GM23338 (cell line): Measurements from ENCODE around the gene DNAJC7. TPM values are rescaled to one million over a fixed set of nuclear protein-coding genes. Genes with fewer than 3 reads are reported as not detected.

ENCODE experiments used
- ATAC-seq: fragments of 200-7000 bp; cut with Tn5 transposase; 3 replicates; pipeline ENCODE4 v1.9.1; 2020
- DNase-seq: peaks from one replicate; pipeline ENCODE4 v3.0.0-alpha.2; 2015; ENCODE audit warnings: low spot score
- H2AFZ ChIP-seq: fragments of 200-600 bp; sonication (generic); 2 replicates; pipeline ENCODE4 v1.8.0; 2016; ENCODE audit warnings: antibody characterized with exemption, mild to moderate bottlenecking, moderate library complexity
- H3F3A ChIP-seq: fragments of 200-600 bp; sonication (generic); replicated peaks from 2 replicates; pipeline ENCODE4 v1.8.0; 2017; ENCODE audit warnings: antibody characterized with exemption, mixed run types, low read depth
- H3K27ac ChIP-seq: fragments of 200-600 bp; sonication (generic); 2 replicates; pipeline ENCODE4 v1.6.1; 2016; ENCODE audit warnings: low read depth
- H3K27me3 ChIP-seq: fragments of 200-600 bp; sonication (generic); 2 replicates; pipeline ENCODE4 v1.8.0; 2016; ENCODE audit warnings: mild to moderate bottlenecking, mixed run types, moderate library complexity; ENCODE audit not compliant: insufficient read depth
- H3K36me3 ChIP-seq: fragments of 200-600 bp; sonication (generic); 2 replicates; pipeline ENCODE4 v1.8.0; 2016; ENCODE audit warnings: mild to moderate bottlenecking; ENCODE audit not compliant: insufficient read depth
- H3K4me1 ChIP-seq: fragments of 200-600 bp; sonication (generic); 2 replicates; pipeline ENCODE4 v1.8.0; 2016; ENCODE audit warnings: mild to moderate bottlenecking, moderate library complexity; ENCODE audit not compliant: insufficient read depth
- H3K4me2 ChIP-seq: fragments of 200-600 bp; sonication (generic); 2 replicates; pipeline ENCODE4 v1.7.1; 2017; ENCODE audit warnings: mixed run types
- H3K4me3 ChIP-seq: fragments of 200-600 bp; sonication (generic); 2 replicates; pipeline ENCODE4 v1.6.1; 2016; ENCODE audit warnings: mixed run types
- H3K79me2 ChIP-seq: fragments of 200-600 bp; sonication (generic); replicated peaks from 2 replicates; pipeline ENCODE4 v1.8.0; 2017; ENCODE audit warnings: mild to moderate bottlenecking; ENCODE audit not compliant: insufficient read depth
- H3K9me2 ChIP-seq: fragments of 200-600 bp; sonication (generic); 2 replicates; pipeline ENCODE4 v1.8.0; 2017; ENCODE audit not compliant: insufficient read depth
- H4K20me1 ChIP-seq: fragments of 200-600 bp; sonication (generic); replicated peaks from 2 replicates; pipeline ENCODE4 v1.8.0; 2017; ENCODE audit warnings: mild to moderate bottlenecking; ENCODE audit not compliant: insufficient read depth
- H3K27ac Mint-ChIP-seq: 2 replicates; pipeline ENCODE4 v1.8.0; 2020; ENCODE audit warnings: inconsistent platforms, mild to moderate bottlenecking, moderate library complexity, mixed read lengths
- H3K27me3 Mint-ChIP-seq: 3 replicates; pipeline ENCODE4 v1.8.0; 2022; ENCODE audit warnings: low read depth, mild to moderate bottlenecking, moderate library complexity, mixed read lengths, inconsistent platforms; ENCODE audit not compliant: insufficient read depth, poor library complexity
- H3K36me3 Mint-ChIP-seq: 3 replicates; pipeline ENCODE4 v1.8.0; 2021; ENCODE audit warnings: low read depth, mild to moderate bottlenecking, inconsistent platforms, moderate library complexity, mixed read lengths
- H3K4me1 Mint-ChIP-seq: 3 replicates; pipeline ENCODE4 v1.8.0; 2020; ENCODE audit warnings: mild to moderate bottlenecking, inconsistent platforms, mixed read lengths
- H3K4me3 Mint-ChIP-seq: 3 replicates; pipeline ENCODE4 v1.8.0; 2021; ENCODE audit warnings: moderate library complexity, mild to moderate bottlenecking, inconsistent platforms, mixed read lengths
- H3K9me3 Mint-ChIP-seq: 3 replicates; pipeline ENCODE4 v1.8.0; 2020; ENCODE audit warnings: moderate library complexity, mild to moderate bottlenecking, inconsistent platforms, mixed read lengths
- CREB1 ChIP-seq: fragments of 250-450 bp; sonication (Bioruptor Pico); IDR thresholded peaks from 2 replicates; pipeline ENCODE4 v1.5.0; 2020; ENCODE audit warnings: low read depth, mild to moderate bottlenecking, moderate library complexity
- EZH2 ChIP-seq: fragments of 200-600 bp; sonication (generic); IDR thresholded peaks from one replicate; pipeline ENCODE4 v1.8.0; 2017; ENCODE audit warnings: antibody characterized with exemption, mild to moderate bottlenecking, low read depth; ENCODE audit not compliant: unreplicated experiment
- EZH2phosphoT487 ChIP-seq: fragments of 200-600 bp; sonication (generic); IDR thresholded peaks from one replicate; pipeline ENCODE4 v1.8.1; 2018; ENCODE audit warnings: antibody characterized with exemption; ENCODE audit not compliant: unreplicated experiment
- NANOG ChIP-seq: IDR thresholded peaks from 2 replicates; pipeline ENCODE4 v1.6.1; 2016; ENCODE audit warnings: antibody characterized with exemption, borderline replicate concordance
- POLR2AphosphoS5 ChIP-seq: IDR thresholded peaks from 2 replicates; pipeline ENCODE4 v1.6.1; 2016; ENCODE audit warnings: antibody characterized with exemption, low read depth
- STAT1 ChIP-seq: IDR thresholded peaks from one replicate; pipeline ENCODE4 v1.6.1; 2016; ENCODE audit warnings: antibody characterized with exemption; ENCODE audit not compliant: unreplicated experiment
- ZNF114 ChIP-seq: fragments of 250-450 bp; sonication (Bioruptor Pico); IDR thresholded peaks from 2 replicates; pipeline ENCODE4 v1.5.0; 2020; ENCODE audit warnings: mild to moderate bottlenecking, moderate library complexity
- ZNF331 ChIP-seq: fragments of 250-450 bp; sonication (Bioruptor Pico); IDR thresholded peaks from 2 replicates; pipeline ENCODE4 v1.5.0; 2020; ENCODE audit warnings: low read depth, mild to moderate bottlenecking, moderate library complexity
- polyA plus RNA-seq: library from polyadenylated mRNA; unstranded; fragments of >200 nt; fragmentation: Nextera tagmentation; extraction: Ambion mirVana; gene quantifications from 2 replicates; pipeline ENCODE4 v1.2.1, GENCODE V29; 2016
- total RNA-seq: library from RNA; depleted of rRNA; stranded (reverse); fragments of >200 nt; shearing (Covaris generic); gene quantifications from 2 replicates; pipeline ENCODE4 v1.2.3, GENCODE V29; 2014
- TF ChIP-seq, protein P1 (sequence below): fragments of 250-450 bp; sonication (Bioruptor Pico); IDR thresholded peaks from 2 replicates; pipeline ENCODE4 v1.5.0; 2020; ENCODE audit warnings: mild to moderate bottlenecking, moderate library complexity
- TF ChIP-seq, protein P2 (sequence below): IDR thresholded peaks from one replicate; pipeline ENCODE4 v1.6.1; 2018; ENCODE audit warnings: antibody characterized with exemption; ENCODE audit not compliant: unreplicated experiment
- TF ChIP-seq, protein P3 (sequence below), 2 experiments: fragments of 200-600 bp in 1 of 2; sonication (generic) in 1 of 2; conservative IDR thresholded peaks; 2 replicates each; pipeline versions ENCODE4 v1.5.1 to v1.6.1; 2016 to 2017; ENCODE audit warnings: antibody characterized with exemption in 2 of 2, low read depth in 2 of 2, mild to moderate bottlenecking in 2 of 2, moderate library complexity in 1 of 2
- TF ChIP-seq, protein P4 (sequence below): IDR thresholded peaks from 2 replicates; pipeline ENCODE4 v1.6.1; 2016; ENCODE audit warnings: antibody characterized with exemption

DNAJC7 gene
- total and polyA plus RNA-seq, 2 experiments from 2014 or later = 139 to 141 TPM

DNA sequence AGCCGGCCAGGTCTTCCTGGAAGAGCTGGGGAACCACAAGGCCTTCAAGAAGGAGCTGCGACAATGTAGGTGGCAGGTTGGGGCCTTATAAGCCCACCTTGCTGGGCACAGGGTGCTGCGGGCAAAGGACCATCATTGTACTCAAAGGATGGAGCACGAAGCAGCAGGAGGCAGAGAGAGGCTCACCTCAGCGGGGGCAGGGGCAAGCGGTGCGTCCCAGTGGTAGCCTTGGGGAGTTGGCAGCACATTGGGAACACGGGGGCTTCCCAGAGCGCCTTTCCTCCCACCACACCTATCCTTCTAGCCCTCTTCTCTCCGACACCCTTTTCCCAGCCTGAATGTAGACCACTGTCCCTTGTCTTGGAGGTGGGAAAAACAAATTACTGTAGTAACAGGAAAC, 48.6 kb downstream of the DNAJC7 start:
- Histone ChIP-seq H3K9me2 (no peaks in the 10 kb centered on the region), H3F3A (peaks cover 15% of the 10 kb centered on the region), H3K4me1 (peaks cover 15% of the 10 kb centered on the region), H2AFZ (no peak overlapping the region), H3K36me3 (0 out of 2 replicates have a peak, but pooled peaks cover 4% of the 10 kb centered on the region), H3K4me2 (no peak overlapping the region), H3K27ac (no peak overlapping the region), H4K20me1 (peaks cover 7% of the 10 kb centered on the region), H3K4me3 (no peak overlapping the region), H3K27me3 (0 out of 2 replicates have a peak, but pooled peaks cover 3% of the 10 kb centered on the region), H3K79me2 (no peaks in the 10 kb centered on the region)
- ATAC-seq (no peak), DNase-seq (no peak)
- Mint-ChIP-seq H3K27me3 (peaks cover 9% of the 10 kb centered on the region), H3K4me1 (peaks cover 16% of the 10 kb centered on the region), H3K4me3 (no peak overlapping the region; the same call in 2 of the 3 replicates), H3K36me3 (peaks cover 40% of the 10 kb centered on the region), H3K9me3 (no peaks in the 10 kb centered on the region), H3K27ac (no peak overlapping the region)
- no peak for TF ChIP-seq ZNF114 (CRISPR knock-in tag)
- TF ChIP-seq ZNF331 (CRISPR knock-in tag) = no peak
- no peak for TF ChIP-seq STAT1
- TF ChIP-seq EZH2phosphoT487 = no peak
- TF ChIP-seq, protein P1, sequence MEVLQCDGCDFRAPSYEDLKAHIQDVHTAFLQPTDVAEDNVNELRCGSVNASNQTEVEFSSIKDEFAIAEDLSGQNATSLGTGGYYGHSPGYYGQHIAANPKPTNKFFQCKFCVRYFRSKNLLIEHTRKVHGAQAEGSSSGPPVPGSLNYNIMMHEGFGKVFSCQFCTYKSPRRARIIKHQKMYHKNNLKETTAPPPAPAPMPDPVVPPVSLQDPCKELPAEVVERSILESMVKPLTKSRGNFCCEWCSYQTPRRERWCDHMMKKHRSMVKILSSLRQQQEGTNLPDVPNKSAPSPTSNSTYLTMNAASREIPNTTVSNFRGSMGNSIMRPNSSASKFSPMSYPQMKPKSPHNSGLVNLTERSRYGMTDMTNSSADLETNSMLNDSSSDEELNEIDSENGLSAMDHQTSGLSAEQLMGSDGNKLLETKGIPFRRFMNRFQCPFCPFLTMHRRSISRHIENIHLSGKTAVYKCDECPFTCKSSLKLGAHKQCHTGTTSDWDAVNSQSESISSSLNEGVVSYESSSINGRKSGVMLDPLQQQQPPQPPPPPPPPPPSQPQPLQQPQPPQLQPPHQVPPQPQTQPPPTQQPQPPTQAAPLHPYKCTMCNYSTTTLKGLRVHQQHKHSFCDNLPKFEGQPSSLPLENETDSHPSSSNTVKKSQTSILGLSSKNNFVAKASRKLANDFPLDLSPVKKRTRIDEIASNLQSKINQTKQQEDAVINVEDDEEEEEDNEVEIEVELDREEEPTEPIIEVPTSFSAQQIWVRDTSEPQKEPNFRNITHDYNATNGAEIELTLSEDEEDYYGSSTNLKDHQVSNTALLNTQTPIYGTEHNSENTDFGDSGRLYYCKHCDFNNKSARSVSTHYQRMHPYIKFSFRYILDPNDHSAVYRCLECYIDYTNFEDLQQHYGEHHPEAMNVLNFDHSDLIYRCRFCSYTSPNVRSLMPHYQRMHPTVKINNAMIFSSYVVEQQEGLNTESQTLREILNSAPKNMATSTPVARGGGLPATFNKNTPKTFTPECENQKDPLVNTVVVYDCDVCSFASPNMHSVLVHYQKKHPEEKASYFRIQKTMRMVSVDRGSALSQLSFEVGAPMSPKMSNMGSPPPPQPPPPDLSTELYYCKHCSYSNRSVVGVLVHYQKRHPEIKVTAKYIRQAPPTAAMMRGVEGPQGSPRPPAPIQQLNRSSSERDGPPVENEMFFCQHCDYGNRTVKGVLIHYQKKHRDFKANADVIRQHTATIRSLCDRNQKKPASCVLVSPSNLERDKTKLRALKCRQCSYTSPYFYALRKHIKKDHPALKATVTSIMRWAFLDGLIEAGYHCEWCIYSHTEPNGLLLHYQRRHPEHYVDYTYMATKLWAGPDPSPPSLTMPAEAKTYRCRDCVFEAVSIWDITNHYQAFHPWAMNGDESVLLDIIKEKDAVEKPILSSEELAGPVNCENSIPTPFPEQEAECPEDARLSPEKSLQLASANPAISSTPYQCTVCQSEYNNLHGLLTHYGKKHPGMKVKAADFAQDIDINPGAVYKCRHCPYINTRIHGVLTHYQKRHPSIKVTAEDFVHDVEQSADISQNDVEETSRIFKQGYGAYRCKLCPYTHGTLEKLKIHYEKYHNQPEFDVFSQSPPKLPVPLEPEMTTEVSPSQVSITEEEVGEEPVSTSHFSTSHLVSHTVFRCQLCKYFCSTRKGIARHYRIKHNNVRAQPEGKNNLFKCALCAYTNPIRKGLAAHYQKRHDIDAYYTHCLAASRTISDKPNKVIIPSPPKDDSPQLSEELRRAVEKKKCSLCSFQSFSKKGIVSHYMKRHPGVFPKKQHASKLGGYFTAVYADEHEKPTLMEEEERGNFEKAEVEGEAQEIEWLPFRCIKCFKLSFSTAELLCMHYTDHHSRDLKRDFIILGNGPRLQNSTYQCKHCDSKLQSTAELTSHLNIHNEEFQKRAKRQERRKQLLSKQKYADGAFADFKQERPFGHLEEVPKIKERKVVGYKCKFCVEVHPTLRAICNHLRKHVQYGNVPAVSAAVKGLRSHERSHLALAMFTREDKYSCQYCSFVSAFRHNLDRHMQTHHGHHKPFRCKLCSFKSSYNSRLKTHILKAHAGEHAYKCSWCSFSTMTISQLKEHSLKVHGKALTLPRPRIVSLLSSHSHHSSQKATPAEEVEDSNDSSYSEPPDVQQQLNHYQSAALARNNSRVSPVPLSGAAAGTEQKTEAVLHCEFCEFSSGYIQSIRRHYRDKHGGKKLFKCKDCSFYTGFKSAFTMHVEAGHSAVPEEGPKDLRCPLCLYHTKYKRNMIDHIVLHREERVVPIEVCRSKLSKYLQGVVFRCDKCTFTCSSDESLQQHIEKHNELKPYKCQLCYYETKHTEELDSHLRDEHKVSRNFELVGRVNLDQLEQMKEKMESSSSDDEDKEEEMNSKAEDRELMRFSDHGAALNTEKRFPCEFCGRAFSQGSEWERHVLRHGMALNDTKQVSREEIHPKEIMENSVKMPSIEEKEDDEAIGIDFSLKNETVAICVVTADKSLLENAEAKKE (CRISPR knock-in tag) = no peak
- no peak for TF ChIP-seq POLR2AphosphoS5
- no peak for TF ChIP-seq CREB1
- TF ChIP-seq, protein P2, sequence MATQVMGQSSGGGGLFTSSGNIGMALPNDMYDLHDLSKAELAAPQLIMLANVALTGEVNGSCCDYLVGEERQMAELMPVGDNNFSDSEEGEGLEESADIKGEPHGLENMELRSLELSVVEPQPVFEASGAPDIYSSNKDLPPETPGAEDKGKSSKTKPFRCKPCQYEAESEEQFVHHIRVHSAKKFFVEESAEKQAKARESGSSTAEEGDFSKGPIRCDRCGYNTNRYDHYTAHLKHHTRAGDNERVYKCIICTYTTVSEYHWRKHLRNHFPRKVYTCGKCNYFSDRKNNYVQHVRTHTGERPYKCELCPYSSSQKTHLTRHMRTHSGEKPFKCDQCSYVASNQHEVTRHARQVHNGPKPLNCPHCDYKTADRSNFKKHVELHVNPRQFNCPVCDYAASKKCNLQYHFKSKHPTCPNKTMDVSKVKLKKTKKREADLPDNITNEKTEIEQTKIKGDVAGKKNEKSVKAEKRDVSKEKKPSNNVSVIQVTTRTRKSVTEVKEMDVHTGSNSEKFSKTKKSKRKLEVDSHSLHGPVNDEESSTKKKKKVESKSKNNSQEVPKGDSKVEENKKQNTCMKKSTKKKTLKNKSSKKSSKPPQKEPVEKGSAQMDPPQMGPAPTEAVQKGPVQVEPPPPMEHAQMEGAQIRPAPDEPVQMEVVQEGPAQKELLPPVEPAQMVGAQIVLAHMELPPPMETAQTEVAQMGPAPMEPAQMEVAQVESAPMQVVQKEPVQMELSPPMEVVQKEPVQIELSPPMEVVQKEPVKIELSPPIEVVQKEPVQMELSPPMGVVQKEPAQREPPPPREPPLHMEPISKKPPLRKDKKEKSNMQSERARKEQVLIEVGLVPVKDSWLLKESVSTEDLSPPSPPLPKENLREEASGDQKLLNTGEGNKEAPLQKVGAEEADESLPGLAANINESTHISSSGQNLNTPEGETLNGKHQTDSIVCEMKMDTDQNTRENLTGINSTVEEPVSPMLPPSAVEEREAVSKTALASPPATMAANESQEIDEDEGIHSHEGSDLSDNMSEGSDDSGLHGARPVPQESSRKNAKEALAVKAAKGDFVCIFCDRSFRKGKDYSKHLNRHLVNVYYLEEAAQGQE = no peak
- no peak for TF ChIP-seq NANOG
- TF ChIP-seq, protein P3, sequence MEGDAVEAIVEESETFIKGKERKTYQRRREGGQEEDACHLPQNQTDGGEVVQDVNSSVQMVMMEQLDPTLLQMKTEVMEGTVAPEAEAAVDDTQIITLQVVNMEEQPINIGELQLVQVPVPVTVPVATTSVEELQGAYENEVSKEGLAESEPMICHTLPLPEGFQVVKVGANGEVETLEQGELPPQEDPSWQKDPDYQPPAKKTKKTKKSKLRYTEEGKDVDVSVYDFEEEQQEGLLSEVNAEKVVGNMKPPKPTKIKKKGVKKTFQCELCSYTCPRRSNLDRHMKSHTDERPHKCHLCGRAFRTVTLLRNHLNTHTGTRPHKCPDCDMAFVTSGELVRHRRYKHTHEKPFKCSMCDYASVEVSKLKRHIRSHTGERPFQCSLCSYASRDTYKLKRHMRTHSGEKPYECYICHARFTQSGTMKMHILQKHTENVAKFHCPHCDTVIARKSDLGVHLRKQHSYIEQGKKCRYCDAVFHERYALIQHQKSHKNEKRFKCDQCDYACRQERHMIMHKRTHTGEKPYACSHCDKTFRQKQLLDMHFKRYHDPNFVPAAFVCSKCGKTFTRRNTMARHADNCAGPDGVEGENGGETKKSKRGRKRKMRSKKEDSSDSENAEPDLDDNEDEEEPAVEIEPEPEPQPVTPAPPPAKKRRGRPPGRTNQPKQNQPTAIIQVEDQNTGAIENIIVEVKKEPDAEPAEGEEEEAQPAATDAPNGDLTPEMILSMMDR (conservative IDR thresholded peaks at IDR 0.05; ENCODE audit: low read depth in 2 of 2) = no peak
- TF ChIP-seq EZH2 = no peak
- TF ChIP-seq, protein P4, sequence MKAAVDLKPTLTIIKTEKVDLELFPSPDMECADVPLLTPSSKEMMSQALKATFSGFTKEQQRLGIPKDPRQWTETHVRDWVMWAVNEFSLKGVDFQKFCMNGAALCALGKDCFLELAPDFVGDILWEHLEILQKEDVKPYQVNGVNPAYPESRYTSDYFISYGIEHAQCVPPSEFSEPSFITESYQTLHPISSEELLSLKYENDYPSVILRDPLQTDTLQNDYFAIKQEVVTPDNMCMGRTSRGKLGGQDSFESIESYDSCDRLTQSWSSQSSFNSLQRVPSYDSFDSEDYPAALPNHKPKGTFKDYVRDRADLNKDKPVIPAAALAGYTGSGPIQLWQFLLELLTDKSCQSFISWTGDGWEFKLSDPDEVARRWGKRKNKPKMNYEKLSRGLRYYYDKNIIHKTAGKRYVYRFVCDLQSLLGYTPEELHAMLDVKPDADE = no peak
